HEK293 (cell line): Measurements from ENCODE around the gene ACAP3.
A peak's percentile ranks its signal among the peaks of the same experiment; 100 is the strongest.

Experiments used
- GFI1B ChIP-seq: fragments of 450-650 bp; formaldehyde crosslinking; IDR thresholded peaks from 2 replicates; pipeline ENCODE4 v1.5.1; 2016; ENCODE audit warnings: missing biosample characterization, missing genetic modification characterization
- GLI4 ChIP-seq: fragments of 450-650 bp; formaldehyde crosslinking; IDR thresholded peaks from 2 replicates; pipeline ENCODE4 v1.5.1; 2016; ENCODE audit warnings: missing biosample characterization, missing genetic modification characterization
- KLF1 ChIP-seq: fragments of 450-650 bp; formaldehyde crosslinking; IDR thresholded peaks from 2 replicates; pipeline ENCODE4 v1.5.1; 2016; ENCODE audit warnings: missing biosample characterization, missing genetic modification characterization
- KLF9 ChIP-seq: fragments of 450-650 bp; formaldehyde crosslinking; IDR thresholded peaks from 2 replicates; pipeline ENCODE4 v1.5.1; 2016; ENCODE audit warnings: missing biosample characterization, missing genetic modification characterization, low read depth
- MZF1 ChIP-seq: fragments of 450-650 bp; formaldehyde crosslinking; IDR thresholded peaks from 2 replicates; pipeline ENCODE4 v1.5.1; 2017; ENCODE audit warnings: missing biosample characterization, missing genetic modification characterization, borderline replicate concordance
- OSR2 ChIP-seq: fragments of 450-650 bp; formaldehyde crosslinking; IDR thresholded peaks from 2 replicates; pipeline ENCODE4 v1.5.1; 2016; ENCODE audit warnings: missing biosample characterization, missing genetic modification characterization
- PRDM1 ChIP-seq: fragments of 450-650 bp; formaldehyde crosslinking; IDR thresholded peaks from 2 replicates; pipeline ENCODE4; 2016; ENCODE audit warnings: missing biosample characterization, missing genetic modification characterization
- SCRT2 ChIP-seq: fragments of 450-650 bp; formaldehyde crosslinking; IDR thresholded peaks from 2 replicates; pipeline ENCODE4 v1.5.1; 2016; ENCODE audit warnings: missing biosample characterization, missing genetic modification characterization
- TCF7L2 ChIP-seq: IDR thresholded peaks from 2 replicates; pipeline ENCODE4 v1.6.1; 2011; ENCODE audit warnings: low read depth, mild to moderate bottlenecking, inconsistent platforms, low read length, moderate library complexity, borderline replicate concordance
- YY1 ChIP-seq: fragments of 450-650 bp; formaldehyde crosslinking; IDR thresholded peaks from 2 replicates; pipeline ENCODE4 v1.5.1; 2018; ENCODE audit warnings: missing biosample characterization, missing genetic modification characterization
- YY2 ChIP-seq: fragments of 450-650 bp; formaldehyde crosslinking; IDR thresholded peaks from 2 replicates; pipeline ENCODE4 v1.5.1; 2016; ENCODE audit warnings: missing biosample characterization, missing genetic modification characterization
- ZBTB1 ChIP-seq: fragments of 450-650 bp; formaldehyde crosslinking; IDR thresholded peaks from 2 replicates; pipeline ENCODE4 v1.5.1; 2016; ENCODE audit warnings: missing biosample characterization, missing genetic modification characterization
- ZBTB8A ChIP-seq: fragments of 450-650 bp; formaldehyde crosslinking; IDR thresholded peaks from 2 replicates; pipeline ENCODE4 v1.5.1; 2016; ENCODE audit warnings: missing biosample characterization, missing genetic modification characterization
- ZNF146 ChIP-seq: fragments of 450-650 bp; formaldehyde crosslinking; IDR thresholded peaks from 2 replicates; pipeline ENCODE4 v1.5.1; 2016; ENCODE audit warnings: missing biosample characterization, missing genetic modification characterization
- ZNF157 ChIP-seq: fragments of 450-650 bp; formaldehyde crosslinking; IDR thresholded peaks from 2 replicates; pipeline ENCODE4 v1.5.1; 2016; ENCODE audit warnings: missing biosample characterization, missing genetic modification characterization
- ZNF174 ChIP-seq: fragments of 450-650 bp; formaldehyde crosslinking; IDR thresholded peaks from 2 replicates; pipeline ENCODE4 v1.5.0; 2017; ENCODE audit warnings: missing biosample characterization, mild to moderate bottlenecking, missing genetic modification characterization
- ZNF175 ChIP-seq: fragments of 450-650 bp; formaldehyde crosslinking; IDR thresholded peaks from 2 replicates; pipeline ENCODE4 v1.5.1; 2016; ENCODE audit warnings: missing biosample characterization, missing genetic modification characterization
- ZNF184 ChIP-seq: fragments of 450-650 bp; IDR thresholded peaks from 2 replicates; pipeline ENCODE4 v1.5.1; 2018; ENCODE audit warnings: missing biosample characterization, mild to moderate bottlenecking, missing genetic modification characterization
- ZNF292 ChIP-seq: fragments of 450-650 bp; formaldehyde crosslinking; IDR thresholded peaks from 2 replicates; pipeline ENCODE4 v1.5.1; 2016; ENCODE audit warnings: low read depth, missing biosample characterization, missing genetic modification characterization, borderline replicate concordance
- ZNF391 ChIP-seq: fragments of 450-650 bp; formaldehyde crosslinking; IDR thresholded peaks from 2 replicates; pipeline ENCODE4 v1.5.1; 2016; ENCODE audit warnings: low read depth, missing biosample characterization, missing genetic modification characterization, borderline replicate concordance
- ZNF394 ChIP-seq: fragments of 450-650 bp; formaldehyde crosslinking; IDR thresholded peaks from 2 replicates; pipeline ENCODE4 v1.5.1; 2016; ENCODE audit warnings: missing biosample characterization, missing genetic modification characterization, mild to moderate bottlenecking, moderate library complexity, borderline replicate concordance
- ZNF416 ChIP-seq: fragments of 450-650 bp; formaldehyde crosslinking; IDR thresholded peaks from 2 replicates; pipeline ENCODE4 v1.5.1; 2016; ENCODE audit warnings: missing biosample characterization, missing genetic modification characterization
- ZNF423 ChIP-seq: fragments of 450-650 bp; formaldehyde crosslinking; IDR thresholded peaks from 2 replicates; pipeline ENCODE4 v1.5.1; 2016; ENCODE audit warnings: missing biosample characterization, missing genetic modification characterization
- ZNF501 ChIP-seq: fragments of 450-650 bp; formaldehyde crosslinking; IDR thresholded peaks from 2 replicates; pipeline ENCODE4 v1.5.1; 2016; ENCODE audit warnings: missing biosample characterization, missing genetic modification characterization
- ZNF558 ChIP-seq: fragments of 450-650 bp; formaldehyde crosslinking; IDR thresholded peaks from 2 replicates; pipeline ENCODE4 v1.5.1; 2016; ENCODE audit warnings: missing biosample characterization, missing genetic modification characterization
- ZNF561 ChIP-seq: fragments of 450-650 bp; IDR thresholded peaks from 2 replicates; pipeline ENCODE4 v1.5.1; 2018; ENCODE audit warnings: missing biosample characterization, missing genetic modification characterization, borderline replicate concordance
- ZNF654 ChIP-seq: fragments of 450-650 bp; formaldehyde crosslinking; IDR thresholded peaks from 2 replicates; pipeline ENCODE4 v1.5.1; 2016; ENCODE audit warnings: low read depth, missing biosample characterization, missing genetic modification characterization
- ZNF658 ChIP-seq: fragments of 450-650 bp; formaldehyde crosslinking; IDR thresholded peaks from 2 replicates; pipeline ENCODE4; 2016; ENCODE audit warnings: missing biosample characterization, missing genetic modification characterization
- ZNF660 ChIP-seq: fragments of 450-650 bp; IDR thresholded peaks from 2 replicates; pipeline ENCODE4 v1.5.1; 2018; ENCODE audit warnings: missing biosample characterization, mild to moderate bottlenecking, missing genetic modification characterization
- ZNF670 ChIP-seq: fragments of 450-650 bp; formaldehyde crosslinking; IDR thresholded peaks from 2 replicates; pipeline ENCODE4 v1.5.1; 2016; ENCODE audit warnings: missing biosample characterization, missing genetic modification characterization, low read depth
- ZNF677 ChIP-seq: fragments of 450-650 bp; IDR thresholded peaks from 2 replicates; pipeline ENCODE4 v1.5.0; 2018; ENCODE audit warnings: missing biosample characterization, mild to moderate bottlenecking, missing genetic modification characterization, moderate library complexity
- ZNF776 ChIP-seq: fragments of 450-650 bp; formaldehyde crosslinking; IDR thresholded peaks from 2 replicates; pipeline ENCODE4 v1.5.0; 2017; ENCODE audit warnings: missing biosample characterization, missing genetic modification characterization, borderline replicate concordance
- ZSCAN16 ChIP-seq: fragments of 450-650 bp; formaldehyde crosslinking; IDR thresholded peaks from 2 replicates; pipeline ENCODE4 v1.5.1; 2016; ENCODE audit warnings: missing biosample characterization, missing genetic modification characterization
- TF ChIP-seq, protein P1 (sequence below): fragments of 450-650 bp; IDR thresholded peaks from 2 replicates; pipeline ENCODE4 v1.5.1; 2018; ENCODE audit warnings: missing biosample characterization, missing genetic modification characterization
- TF ChIP-seq, protein P2 (sequence below): fragments of 450-650 bp; formaldehyde crosslinking; IDR thresholded peaks from 2 replicates; pipeline ENCODE4 v1.5.1; 2016; ENCODE audit warnings: missing biosample characterization, missing genetic modification characterization
- TF ChIP-seq, protein P3 (sequence below): fragments of 450-650 bp; formaldehyde crosslinking; IDR thresholded peaks from 2 replicates; pipeline ENCODE4 v1.5.1; 2016; ENCODE audit warnings: missing biosample characterization, missing genetic modification characterization

Gene ACAP3

DNA sequence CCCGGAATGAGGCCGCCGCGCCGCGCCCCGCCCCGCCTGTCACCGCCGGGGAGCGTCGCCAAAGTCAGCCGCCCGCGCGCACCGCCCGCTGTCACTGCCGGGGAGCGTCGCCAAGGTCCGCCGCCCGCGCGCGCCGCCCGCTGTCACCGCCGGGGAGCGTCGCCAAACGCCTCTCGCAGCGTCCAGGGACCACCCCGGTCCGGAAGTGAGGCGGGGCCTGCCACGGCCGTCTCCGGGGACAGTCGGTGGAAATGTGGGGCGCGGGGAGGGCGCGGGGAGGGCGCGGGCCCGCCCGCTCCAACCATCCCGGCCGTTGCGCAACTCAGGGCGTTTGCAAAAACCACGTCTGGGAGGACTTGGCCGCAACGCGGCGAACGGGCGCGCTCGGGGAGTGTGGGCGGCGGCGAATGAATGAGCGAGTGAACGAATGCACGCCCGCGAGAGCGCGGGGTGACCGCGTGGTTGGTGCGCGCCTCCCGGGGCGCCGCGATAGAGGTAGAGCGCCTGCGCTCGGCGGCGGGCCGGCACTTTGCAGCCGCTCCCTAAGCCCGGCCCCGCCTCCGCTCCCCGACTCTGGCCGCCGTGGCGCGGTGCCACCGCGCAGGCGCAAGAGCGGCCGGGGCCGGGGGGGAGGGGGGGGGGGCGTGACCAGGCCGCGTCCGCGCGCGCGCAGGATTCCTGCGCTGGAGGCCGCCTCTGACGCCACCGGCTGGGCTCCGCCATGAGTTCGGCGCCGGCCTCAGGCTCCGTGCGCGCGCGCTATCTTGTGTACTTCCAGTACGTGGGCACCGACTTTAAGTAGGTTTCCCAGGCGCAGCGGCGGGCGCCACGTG is at the start of gene ACAP3, which contains the start of gene PUSL1 (continued):
- TF ChIP-seq ZNF184 (tag by site-specific recombination) (0 out of 2 replicates have a peak, but pooled peaks have one; percentile 34), ZNF174 (no peak), ZNF658 (tag by site-specific recombination) (no peak), ZNF292 (tag by site-specific recombination) (no peak), MZF1 (no peak; the same call in 1 of the 2 replicates), YY1 (tag by site-specific recombination) (peak; percentile 17), ZSCAN16 (peak; percentile 82; the same call in 1 of the 2 replicates), ZNF677 (tag by site-specific recombination) (no peak), ZNF416 (tag by site-specific recombination) (no peak), ZNF776 (tag by site-specific recombination) (no peak), GFI1B (no peak), PRDM1 (tag by site-specific recombination) (no peak), ZNF146 (tag by site-specific recombination) (0 out of 2 replicates have a peak, but pooled peaks have one; percentile 16), OSR2 (tag by site-specific recombination) (0 out of 2 replicates have a peak, but pooled peaks have one; percentile 19), ZBTB8A (tag by site-specific recombination) (peak; percentile 99), ZNF391 (tag by site-specific recombination) (peak; percentile 80; the same call in 1 of the 2 replicates), ZNF654 (tag by site-specific recombination) (no peak), ZNF670 (tag by site-specific recombination) (no peak), GLI4 (tag by site-specific recombination) (no peak), SCRT2 (tag by site-specific recombination) (no peak), ZNF558 (tag by site-specific recombination) (no peak), ZNF157 (no peak), ZNF561 (tag by site-specific recombination) (peak; percentile 85; the same call in 1 of the 2 replicates), ZNF423 (tag by site-specific recombination) (peak; percentile 96), KLF9 (tag by site-specific recombination) (peak; percentile 58), KLF1 (peak; percentile 94), ZNF501 (peak; percentile 54), ZNF660 (tag by site-specific recombination) (peak; percentile 74; the same call in 1 of the 2 replicates), TCF7L2 (no peak), ZBTB1 (peak; percentile 87; the same call in 1 of the 2 replicates), YY2 (tag by site-specific recombination) (no peak), ZNF175 (tag by site-specific recombination) (no peak), ZNF394 (tag by site-specific recombination) (no peak; the same call in 1 of the 2 replicates)
- TF ChIP-seq, protein P1, sequence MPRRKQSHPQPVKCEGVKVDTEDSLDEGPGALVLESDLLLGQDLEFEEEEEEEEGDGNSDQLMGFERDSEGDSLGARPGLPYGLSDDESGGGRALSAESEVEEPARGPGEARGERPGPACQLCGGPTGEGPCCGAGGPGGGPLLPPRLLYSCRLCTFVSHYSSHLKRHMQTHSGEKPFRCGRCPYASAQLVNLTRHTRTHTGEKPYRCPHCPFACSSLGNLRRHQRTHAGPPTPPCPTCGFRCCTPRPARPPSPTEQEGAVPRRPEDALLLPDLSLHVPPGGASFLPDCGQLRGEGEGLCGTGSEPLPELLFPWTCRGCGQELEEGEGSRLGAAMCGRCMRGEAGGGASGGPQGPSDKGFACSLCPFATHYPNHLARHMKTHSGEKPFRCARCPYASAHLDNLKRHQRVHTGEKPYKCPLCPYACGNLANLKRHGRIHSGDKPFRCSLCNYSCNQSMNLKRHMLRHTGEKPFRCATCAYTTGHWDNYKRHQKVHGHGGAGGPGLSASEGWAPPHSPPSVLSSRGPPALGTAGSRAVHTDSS (tag by site-specific recombination): no peak
- TF ChIP-seq, protein P2, sequence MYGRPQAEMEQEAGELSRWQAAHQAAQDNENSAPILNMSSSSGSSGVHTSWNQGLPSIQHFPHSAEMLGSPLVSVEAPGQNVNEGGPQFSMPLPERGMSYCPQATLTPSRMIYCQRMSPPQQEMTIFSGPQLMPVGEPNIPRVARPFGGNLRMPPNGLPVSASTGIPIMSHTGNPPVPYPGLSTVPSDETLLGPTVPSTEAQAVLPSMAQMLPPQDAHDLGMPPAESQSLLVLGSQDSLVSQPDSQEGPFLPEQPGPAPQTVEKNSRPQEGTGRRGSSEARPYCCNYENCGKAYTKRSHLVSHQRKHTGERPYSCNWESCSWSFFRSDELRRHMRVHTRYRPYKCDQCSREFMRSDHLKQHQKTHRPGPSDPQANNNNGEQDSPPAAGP: peak; percentile 93
- TF ChIP-seq, protein P3, sequence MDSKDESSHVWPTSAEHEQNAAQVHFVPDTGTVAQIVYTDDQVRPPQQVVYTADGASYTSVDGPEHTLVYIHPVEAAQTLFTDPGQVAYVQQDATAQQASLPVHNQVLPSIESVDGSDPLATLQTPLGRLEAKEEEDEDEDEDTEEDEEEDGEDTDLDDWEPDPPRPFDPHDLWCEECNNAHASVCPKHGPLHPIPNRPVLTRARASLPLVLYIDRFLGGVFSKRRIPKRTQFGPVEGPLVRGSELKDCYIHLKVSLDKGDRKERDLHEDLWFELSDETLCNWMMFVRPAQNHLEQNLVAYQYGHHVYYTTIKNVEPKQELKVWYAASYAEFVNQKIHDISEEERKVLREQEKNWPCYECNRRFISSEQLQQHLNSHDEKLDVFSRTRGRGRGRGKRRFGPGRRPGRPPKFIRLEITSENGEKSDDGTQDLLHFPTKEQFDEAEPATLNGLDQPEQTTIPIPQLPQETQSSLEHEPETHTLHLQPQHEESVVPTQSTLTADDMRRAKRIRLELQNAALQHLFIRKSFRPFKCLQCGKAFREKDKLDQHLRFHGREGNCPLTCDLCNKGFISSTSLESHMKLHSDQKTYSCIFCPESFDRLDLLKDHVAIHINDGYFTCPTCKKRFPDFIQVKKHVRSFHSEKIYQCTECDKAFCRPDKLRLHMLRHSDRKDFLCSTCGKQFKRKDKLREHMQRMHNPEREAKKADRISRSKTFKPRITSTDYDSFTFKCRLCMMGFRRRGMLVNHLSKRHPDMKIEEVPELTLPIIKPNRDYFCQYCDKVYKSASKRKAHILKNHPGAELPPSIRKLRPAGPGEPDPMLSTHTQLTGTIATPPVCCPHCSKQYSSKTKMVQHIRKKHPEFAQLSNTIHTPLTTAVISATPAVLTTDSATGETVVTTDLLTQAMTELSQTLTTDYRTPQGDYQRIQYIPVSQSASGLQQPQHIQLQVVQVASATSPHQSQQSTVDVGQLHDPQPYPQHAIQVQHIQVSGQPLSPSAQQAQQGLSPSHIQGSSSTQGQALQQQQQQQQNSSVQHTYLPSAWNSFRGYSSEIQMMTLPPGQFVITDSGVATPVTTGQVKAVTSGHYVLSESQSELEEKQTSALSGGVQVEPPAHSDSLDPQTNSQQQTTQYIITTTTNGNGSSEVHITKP (tag by site-specific recombination): peak; percentile 96
